SU-DHL-6 (cell line): ENCODE measurements around the gene KRTAP5-4.
"Not testable (repeated sequence)": the region's sequence is repeated elsewhere in the genome, so short reads cannot be mapped to it uniquely, and the experiment has no call there.

ENCODE experiments used
- EZH2phosphoT487 ChIP-seq: fragments of 200-600 bp; sonication (generic), shearing (Covaris generic); conservative IDR thresholded peaks from 2 replicates; pipeline ENCODE4 v1.6.1; 2018; ENCODE audit warnings: mild to moderate bottlenecking, antibody characterized with exemption, low read length, moderate library complexity, mixed read lengths
- TF ChIP-seq, protein P1 (sequence below): fragments of 200-600 bp; sonication (generic); IDR thresholded peaks from one replicate; pipeline ENCODE4 v1.5.1; 2017; ENCODE audit warnings: antibody characterized with exemption, mild to moderate bottlenecking, low read length, moderate library complexity; ENCODE audit not compliant: insufficient read depth, poor library complexity, severe bottlenecking

DNA sequence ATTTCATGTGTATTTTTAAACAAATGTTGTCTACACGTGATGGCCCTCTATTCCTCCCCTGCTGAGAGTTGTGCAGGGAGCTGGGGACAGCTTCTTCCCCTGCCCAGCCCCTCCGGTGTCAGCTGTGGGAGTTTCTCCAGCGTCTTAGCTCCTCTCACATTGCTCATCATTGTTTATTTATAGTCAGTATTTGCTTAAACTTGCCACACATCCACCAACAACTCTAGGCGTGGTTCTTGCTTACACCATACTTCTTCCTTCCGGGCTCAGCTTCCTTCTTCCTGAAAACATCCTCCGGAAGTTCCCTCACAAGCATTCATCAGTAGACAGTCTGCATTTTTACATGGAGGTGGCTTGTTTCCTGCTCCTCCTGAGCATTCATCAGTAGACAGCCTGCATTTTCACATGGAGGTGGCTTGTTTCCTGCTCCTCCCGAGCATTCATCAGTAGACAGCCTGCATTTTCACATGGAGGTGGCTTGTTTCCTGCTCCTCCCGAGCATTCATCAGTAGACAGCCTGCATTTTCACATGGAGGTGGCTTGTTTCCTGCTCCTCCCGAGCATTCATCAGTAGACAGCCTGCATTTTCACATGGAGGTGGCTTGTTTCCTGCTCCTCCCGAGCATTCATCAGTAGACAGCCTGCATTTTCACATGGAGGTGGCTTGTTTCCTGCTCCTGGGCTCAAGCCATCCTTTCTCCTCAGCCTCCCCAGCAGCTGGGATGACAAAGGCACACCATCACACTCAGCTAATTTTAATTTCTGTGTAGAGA, 32.6 kb downstream of the KRTAP5-4 start:
- TF ChIP-seq, protein P1, sequence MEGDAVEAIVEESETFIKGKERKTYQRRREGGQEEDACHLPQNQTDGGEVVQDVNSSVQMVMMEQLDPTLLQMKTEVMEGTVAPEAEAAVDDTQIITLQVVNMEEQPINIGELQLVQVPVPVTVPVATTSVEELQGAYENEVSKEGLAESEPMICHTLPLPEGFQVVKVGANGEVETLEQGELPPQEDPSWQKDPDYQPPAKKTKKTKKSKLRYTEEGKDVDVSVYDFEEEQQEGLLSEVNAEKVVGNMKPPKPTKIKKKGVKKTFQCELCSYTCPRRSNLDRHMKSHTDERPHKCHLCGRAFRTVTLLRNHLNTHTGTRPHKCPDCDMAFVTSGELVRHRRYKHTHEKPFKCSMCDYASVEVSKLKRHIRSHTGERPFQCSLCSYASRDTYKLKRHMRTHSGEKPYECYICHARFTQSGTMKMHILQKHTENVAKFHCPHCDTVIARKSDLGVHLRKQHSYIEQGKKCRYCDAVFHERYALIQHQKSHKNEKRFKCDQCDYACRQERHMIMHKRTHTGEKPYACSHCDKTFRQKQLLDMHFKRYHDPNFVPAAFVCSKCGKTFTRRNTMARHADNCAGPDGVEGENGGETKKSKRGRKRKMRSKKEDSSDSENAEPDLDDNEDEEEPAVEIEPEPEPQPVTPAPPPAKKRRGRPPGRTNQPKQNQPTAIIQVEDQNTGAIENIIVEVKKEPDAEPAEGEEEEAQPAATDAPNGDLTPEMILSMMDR, result not testable (repeated sequence)
- not testable (repeated sequence) for TF ChIP-seq EZH2phosphoT487
